Measurements from ENCODE around the gene HMGCL. TPM values are rescaled to one million over a fixed set of nuclear protein-coding genes. Genes with fewer than 3 reads are reported as not detected.
"Not testable (repeated sequence)": the region's sequence is repeated elsewhere in the genome, so short reads cannot be mapped to it uniquely, and the experiment has no call there.

Gene HMGCL
- total RNA-seq, 1 donor from 2014 or later, result 30.3 TPM

GRCh38 chr1:23848673-23849616 is 23.7 kb upstream of the HMGCL start:
- Mint-ChIP-seq H3K27me3 (no peaks in the 10 kb centered on the region), H3K9me3 (ENCODE audit: low read depth) (no peaks in the 10 kb centered on the region), H3K4me1 (ENCODE audit: low read depth) (no peaks in the 10 kb centered on the region), H3K36me3 (ENCODE audit: insufficient read depth) (peaks cover 38% of the 10 kb centered on the region), H3K4me3 (ENCODE audit: low read depth) (no peak overlapping the region), H3K27ac (no peak overlapping the region)
- no peak for DNase-seq (ENCODE audit: low spot score, unreplicated experiment)
- TF ChIP-seq, protein P1, sequence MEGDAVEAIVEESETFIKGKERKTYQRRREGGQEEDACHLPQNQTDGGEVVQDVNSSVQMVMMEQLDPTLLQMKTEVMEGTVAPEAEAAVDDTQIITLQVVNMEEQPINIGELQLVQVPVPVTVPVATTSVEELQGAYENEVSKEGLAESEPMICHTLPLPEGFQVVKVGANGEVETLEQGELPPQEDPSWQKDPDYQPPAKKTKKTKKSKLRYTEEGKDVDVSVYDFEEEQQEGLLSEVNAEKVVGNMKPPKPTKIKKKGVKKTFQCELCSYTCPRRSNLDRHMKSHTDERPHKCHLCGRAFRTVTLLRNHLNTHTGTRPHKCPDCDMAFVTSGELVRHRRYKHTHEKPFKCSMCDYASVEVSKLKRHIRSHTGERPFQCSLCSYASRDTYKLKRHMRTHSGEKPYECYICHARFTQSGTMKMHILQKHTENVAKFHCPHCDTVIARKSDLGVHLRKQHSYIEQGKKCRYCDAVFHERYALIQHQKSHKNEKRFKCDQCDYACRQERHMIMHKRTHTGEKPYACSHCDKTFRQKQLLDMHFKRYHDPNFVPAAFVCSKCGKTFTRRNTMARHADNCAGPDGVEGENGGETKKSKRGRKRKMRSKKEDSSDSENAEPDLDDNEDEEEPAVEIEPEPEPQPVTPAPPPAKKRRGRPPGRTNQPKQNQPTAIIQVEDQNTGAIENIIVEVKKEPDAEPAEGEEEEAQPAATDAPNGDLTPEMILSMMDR (IDR thresholded peaks at IDR 0.05; ENCODE audit: unreplicated experiment), result no peak

DNA sequence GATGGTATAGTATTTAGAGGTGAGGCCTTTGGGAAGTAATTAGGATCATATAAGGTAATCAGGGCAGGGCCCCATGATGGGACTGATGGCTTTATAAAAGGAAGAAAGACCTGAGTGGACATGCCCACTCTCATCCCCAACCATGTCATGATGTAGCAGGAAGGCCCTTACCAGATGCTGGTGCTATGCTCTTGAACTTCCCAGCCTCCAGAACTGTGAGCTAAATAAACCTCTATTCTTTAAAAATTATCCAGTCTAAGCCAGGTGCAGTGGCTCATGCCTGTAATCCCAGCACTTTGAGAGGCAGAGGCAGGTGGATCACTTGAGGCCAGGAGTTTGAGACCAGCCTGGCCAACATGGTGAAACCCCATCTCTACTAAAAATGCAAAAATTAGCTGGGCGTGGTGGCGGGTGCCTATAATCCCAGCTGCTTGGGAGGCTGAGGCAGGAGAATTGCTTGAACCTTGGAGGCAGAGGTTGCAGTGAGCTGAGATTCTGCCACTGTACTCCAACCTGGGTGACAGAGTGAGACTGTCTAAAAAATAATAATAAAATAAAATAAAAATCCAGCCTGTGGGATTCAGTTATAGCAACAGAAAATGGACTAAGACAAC is 22.4 kb upstream of the HMGCL start:
- not testable (repeated sequence) for H3K9me3 Mint-ChIP-seq (ENCODE audit: low read depth); H3K4me1 Mint-ChIP-seq (ENCODE audit: low read depth)
- peaks cover 33% of the 10 kb centered on the region for H3K36me3 Mint-ChIP-seq (ENCODE audit: insufficient read depth)

DNA sequence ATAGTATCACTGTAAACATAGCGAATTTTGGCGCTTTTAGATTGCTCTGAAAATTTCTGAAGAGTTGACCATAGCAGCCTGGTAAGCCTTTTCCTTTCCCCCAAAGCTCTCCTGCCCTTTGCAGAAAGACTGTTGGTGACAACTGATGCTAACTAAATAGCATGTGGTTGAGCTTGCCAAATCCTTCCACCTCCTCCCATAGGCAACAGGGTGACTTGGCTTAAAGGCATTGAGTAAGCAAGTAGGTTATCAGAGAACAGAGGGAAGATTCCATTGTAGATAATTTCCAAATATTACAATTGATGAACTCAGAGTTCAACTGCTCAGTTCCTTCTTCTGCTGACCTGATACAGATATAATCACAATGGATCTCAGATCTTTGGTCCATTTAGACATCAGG is 19.9 kb upstream of the HMGCL start:
- no peak overlapping the region for H3K4me3 Mint-ChIP-seq (ENCODE audit: low read depth)
- H3K36me3 Mint-ChIP-seq (ENCODE audit: insufficient read depth), result peaks cover 29% of the 10 kb centered on the region
- H3K4me1 Mint-ChIP-seq (ENCODE audit: low read depth), result no peaks in the 10 kb centered on the region
- no peak overlapping the region for H3K27ac Mint-ChIP-seq
- no peaks in the 10 kb centered on the region for H3K9me3 Mint-ChIP-seq (ENCODE audit: low read depth)
- H3K27me3 Mint-ChIP-seq, result peaks cover 5% of the 10 kb centered on the region
- DNase-seq (ENCODE audit: low spot score, unreplicated experiment), result no peak
- TF ChIP-seq, protein P1 (IDR thresholded peaks at IDR 0.05; ENCODE audit: unreplicated experiment), result no peak

More for the DNA sequence above, 22.4 kb upstream of the HMGCL start:
- DNase-seq (ENCODE audit: low spot score, unreplicated experiment); H3K27ac Mint-ChIP-seq; H3K27me3 Mint-ChIP-seq; H3K4me3 Mint-ChIP-seq (ENCODE audit: low read depth): not testable (repeated sequence)

DNA sequence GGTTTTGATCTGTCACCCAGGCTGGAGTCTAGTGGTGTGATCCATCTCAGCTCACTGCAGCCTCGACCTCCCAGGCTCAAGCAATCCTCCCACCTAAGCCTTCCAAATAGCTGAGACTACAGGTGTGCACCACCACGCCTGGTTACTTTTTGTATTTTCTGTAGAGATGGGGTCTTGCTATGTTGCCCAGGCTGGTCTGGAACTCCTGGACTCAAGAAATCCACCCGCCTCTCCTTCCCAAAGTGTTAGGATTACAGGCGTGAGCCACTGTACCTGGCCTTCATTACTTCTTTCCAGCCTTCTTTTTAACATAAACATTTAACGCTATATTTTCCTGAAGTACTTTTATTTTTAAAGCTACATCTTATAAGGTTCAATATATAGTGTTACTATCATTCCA is 18.4 kb upstream of the HMGCL start:
- TF ChIP-seq, protein P1 (IDR thresholded peaks at IDR 0.05; ENCODE audit: unreplicated experiment), result no peak
- no peak overlapping the region for H3K4me3 Mint-ChIP-seq (ENCODE audit: low read depth)
- no peak for DNase-seq (ENCODE audit: low spot score, unreplicated experiment)
- H3K36me3 Mint-ChIP-seq (ENCODE audit: insufficient read depth), result peaks cover 24% of the 10 kb centered on the region
- no peak overlapping the region for H3K27ac Mint-ChIP-seq
- no peaks in the 10 kb centered on the region for H3K4me1 Mint-ChIP-seq (ENCODE audit: low read depth)
- no peaks in the 10 kb centered on the region for H3K9me3 Mint-ChIP-seq (ENCODE audit: low read depth)
- peaks cover 5% of the 10 kb centered on the region for H3K27me3 Mint-ChIP-seq

DNA sequence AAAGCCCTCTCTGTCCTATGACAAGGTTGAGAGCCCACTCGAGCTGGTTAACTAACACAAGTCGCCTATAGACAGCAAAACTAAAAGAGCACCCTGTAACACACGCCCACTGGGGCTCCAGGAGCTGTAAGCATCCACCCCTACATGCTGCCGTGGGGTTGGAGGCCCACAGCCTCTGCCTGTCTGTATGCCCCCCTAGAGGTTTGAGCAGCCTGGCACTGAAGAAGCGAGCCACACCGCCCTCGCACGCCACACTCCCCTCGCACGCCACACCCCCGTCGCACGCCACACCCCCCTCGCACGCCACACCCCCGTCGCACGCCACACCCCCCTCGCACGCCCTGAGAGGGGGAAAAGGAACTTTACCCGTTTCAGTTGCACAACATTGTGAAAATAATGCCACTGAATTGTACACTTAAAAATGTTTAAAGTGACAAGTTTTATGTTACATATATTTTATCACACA is 13.2 kb upstream of the HMGCL start:
- Mint-ChIP-seq H3K36me3 (ENCODE audit: insufficient read depth) (no peaks in the 10 kb centered on the region), H3K27ac (no peak overlapping the region), H3K4me1 (ENCODE audit: low read depth) (peaks cover 2% of the 10 kb centered on the region), H3K27me3 (peaks cover 25% of the 10 kb centered on the region), H3K4me3 (ENCODE audit: low read depth) (peak overlapping the region; percentile 67), H3K9me3 (ENCODE audit: low read depth) (no peaks in the 10 kb centered on the region)
- TF ChIP-seq, protein P1 (IDR thresholded peaks at IDR 0.05; ENCODE audit: unreplicated experiment), result no peak
- DNase-seq (ENCODE audit: low spot score, unreplicated experiment), result peak; percentile 26
